GM12864 (cell line): ENCODE data around the gene GREM1.

Experiments used
- DNase-seq: peaks from one replicate; pipeline ENCODE4 v3.0.0-alpha.2; 2011; ENCODE audit warnings: low read depth
- H3K4me3 ChIP-seq: 2 replicates; pipeline ENCODE4 v1.5.1; 2011; ENCODE audit warnings: mild to moderate bottlenecking, low read depth, low read length, control low read depth
- TF ChIP-seq, protein P1 (sequence below): IDR thresholded peaks from 2 replicates; pipeline ENCODE4 v1.5.1; 2011; ENCODE audit warnings: low read depth, mild to moderate bottlenecking, moderate library complexity, low read length, control low read depth, inconsistent platforms; ENCODE audit errors: missing control alignments

The GREM1 gene

DNA sequence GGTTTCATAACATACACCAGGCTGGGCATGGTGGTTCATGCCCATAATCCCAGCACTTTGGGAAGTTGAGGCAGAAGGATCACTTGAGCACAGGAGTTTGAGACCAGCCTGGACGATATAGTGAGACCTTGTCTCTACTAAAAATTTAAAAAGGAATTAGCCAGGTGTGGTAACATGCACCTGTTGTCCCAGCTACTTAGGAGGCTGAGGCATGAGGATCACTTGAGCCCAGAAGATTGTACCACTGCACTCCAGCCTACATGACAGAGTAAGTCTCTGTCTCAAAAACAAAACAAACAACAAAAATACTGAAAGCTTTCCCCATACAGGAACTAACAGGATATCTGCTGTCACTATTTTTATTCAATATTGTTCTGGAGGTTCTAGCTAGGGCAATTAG lies 20.9 kb downstream of the GREM1 start:
- TF ChIP-seq, protein P1, sequence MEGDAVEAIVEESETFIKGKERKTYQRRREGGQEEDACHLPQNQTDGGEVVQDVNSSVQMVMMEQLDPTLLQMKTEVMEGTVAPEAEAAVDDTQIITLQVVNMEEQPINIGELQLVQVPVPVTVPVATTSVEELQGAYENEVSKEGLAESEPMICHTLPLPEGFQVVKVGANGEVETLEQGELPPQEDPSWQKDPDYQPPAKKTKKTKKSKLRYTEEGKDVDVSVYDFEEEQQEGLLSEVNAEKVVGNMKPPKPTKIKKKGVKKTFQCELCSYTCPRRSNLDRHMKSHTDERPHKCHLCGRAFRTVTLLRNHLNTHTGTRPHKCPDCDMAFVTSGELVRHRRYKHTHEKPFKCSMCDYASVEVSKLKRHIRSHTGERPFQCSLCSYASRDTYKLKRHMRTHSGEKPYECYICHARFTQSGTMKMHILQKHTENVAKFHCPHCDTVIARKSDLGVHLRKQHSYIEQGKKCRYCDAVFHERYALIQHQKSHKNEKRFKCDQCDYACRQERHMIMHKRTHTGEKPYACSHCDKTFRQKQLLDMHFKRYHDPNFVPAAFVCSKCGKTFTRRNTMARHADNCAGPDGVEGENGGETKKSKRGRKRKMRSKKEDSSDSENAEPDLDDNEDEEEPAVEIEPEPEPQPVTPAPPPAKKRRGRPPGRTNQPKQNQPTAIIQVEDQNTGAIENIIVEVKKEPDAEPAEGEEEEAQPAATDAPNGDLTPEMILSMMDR, result no peak
- DNase-seq, result no peak
- H3K4me3 ChIP-seq, result no peak overlapping the region

GRCh38 chr15:32739522-32740063 lies 21.8 kb downstream of the GREM1 start:
- no peak for DNase-seq
- H3K4me3 ChIP-seq, result no peak overlapping the region
- TF ChIP-seq, protein P1, result no peak

DNA sequence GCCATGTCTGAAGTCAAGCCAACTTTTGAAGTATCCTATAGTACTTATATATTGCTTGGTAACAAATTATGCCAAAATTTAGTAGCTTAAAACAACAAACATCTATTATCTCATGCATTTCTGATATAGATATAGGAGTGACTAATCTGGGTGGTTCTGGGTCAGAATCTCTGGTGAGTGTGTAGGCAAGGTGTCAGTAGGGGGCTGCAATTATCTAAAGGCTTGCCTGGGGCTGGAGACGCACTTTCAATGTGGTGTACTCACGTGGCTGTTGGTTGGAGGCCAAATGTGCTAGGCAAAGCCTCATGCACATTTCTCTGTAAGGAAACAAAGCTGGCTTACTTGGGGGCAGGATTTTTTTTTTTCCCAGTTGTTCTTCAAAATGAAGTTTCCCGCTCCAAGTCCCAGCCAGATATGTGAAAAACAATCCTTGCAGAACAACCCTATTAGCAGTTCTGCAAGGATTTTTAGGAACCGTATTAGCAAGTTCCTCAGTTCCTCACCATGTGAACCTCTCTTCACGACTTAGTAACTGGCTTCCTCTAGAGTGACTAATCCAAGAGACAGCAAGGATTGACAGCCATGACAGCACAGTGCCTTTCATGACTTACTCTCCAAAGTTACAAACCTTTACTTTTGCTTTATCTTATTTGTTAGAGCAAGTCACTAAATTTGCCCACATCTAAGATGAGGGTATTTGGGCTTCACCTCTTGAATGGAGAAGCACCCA lies 25.8 kb downstream of the GREM1 start:
- H3K4me3 ChIP-seq, result no peak overlapping the region
- TF ChIP-seq, protein P1, result no peak
- no peak for DNase-seq

- TF ChIP-seq, protein P1, result no peak
- no peak overlapping the region for H3K4me3 ChIP-seq
- DNase-seq, result no peak
Measured at GRCh38 chr15:32746116-32746857, 28.5 kb downstream of the GREM1 start.

- H3K4me3 ChIP-seq, result no peak overlapping the region
- TF ChIP-seq, protein P1, result no peak
- no peak for DNase-seq
Measured at GRCh38 chr15:32747921-32748342, 30.1 kb downstream of the GREM1 start.

DNA sequence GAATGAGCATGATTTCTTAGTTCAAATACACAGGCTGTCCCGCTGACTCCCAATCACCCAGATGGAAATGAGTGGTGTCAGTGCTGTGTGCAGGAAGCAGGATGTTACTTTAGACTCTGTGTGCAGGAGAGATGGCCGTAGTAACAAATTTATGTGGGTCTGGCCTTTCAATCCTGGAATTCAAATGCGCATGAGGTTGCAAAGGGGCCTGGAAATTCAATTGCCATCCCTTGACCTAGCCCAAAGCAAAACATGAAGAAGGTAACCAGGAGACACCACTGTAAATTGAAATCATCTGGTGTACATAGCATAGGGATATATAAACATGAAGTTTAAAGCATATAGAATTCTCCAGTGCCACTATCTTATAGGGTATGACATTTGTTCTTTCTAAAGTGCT lies 33.2 kb downstream of the GREM1 start:
- TF ChIP-seq, protein P1, result no peak
- no peak overlapping the region for H3K4me3 ChIP-seq
- DNase-seq, result no peak
